Transverse colon (tissue), 4 donors: ENCODE data around the gene AKAP9. TPM values are rescaled to one million over a fixed set of nuclear protein-coding genes. Genes with fewer than 3 reads are reported as not detected.
"Not testable (repeated sequence)": the region's sequence is repeated elsewhere in the genome, so short reads cannot be mapped to it uniquely, and the experiment has no call there.

Experiments
- DNase-seq: peaks from one replicate; pipeline ENCODE4 v3.0.0-alpha.2; 2019
- H3K27ac ChIP-seq, 4 donors: fragments of 200-600 bp; sonication (generic); 2 replicates each; pipeline ENCODE4 v1.5.1; 2016 to 2018; ENCODE audit warnings: inconsistent platforms in 4 of 4
- H3K27me3 ChIP-seq: fragments of 200-600 bp; sonication (generic); 2 replicates; pipeline ENCODE4 v1.5.1; 2017; ENCODE audit warnings: inconsistent platforms
- H3K36me3 ChIP-seq, 4 donors: fragments of 200-600 bp; sonication (generic); 2 replicates each; pipeline ENCODE4 v1.5.1; 2017 to 2019; ENCODE audit warnings: inconsistent platforms in 4 of 4
- H3K4me1 ChIP-seq, 4 donors: fragments of 200-600 bp; sonication (generic); 2 replicates each; pipeline ENCODE4 v1.5.1; 2017 to 2020; ENCODE audit warnings: inconsistent platforms in 4 of 4
- H3K4me3 ChIP-seq, 4 donors: fragments of 200-600 bp; sonication (generic); 1 replicate in 1 of 4; 2 replicates in 3 of 4; pipeline versions ENCODE4 v1.5.1 to v1.6.1; 2017 to 2019; ENCODE audit warnings: inconsistent platforms in 4 of 4
- H3K9me3 ChIP-seq, 2 donors: fragments of 200-600 bp; sonication (generic); 2 replicates each; pipeline ENCODE4 v1.5.1; 2017 to 2019; ENCODE audit warnings: inconsistent platforms in 2 of 2
- EP300 ChIP-seq: sonication (generic); formaldehyde crosslinking; IDR thresholded peaks from one replicate; pipeline ENCODE4 v1.6.1; 2017; ENCODE audit warnings: antibody characterized with exemption, low read depth
- POLR2A ChIP-seq: fragments of 450-650 bp; IDR thresholded peaks from one replicate; pipeline ENCODE4 v1.6.1; 2016; ENCODE audit warnings: antibody characterized with exemption, mild to moderate bottlenecking, moderate library complexity
- POLR2AphosphoS5 ChIP-seq, 3 donors: sonication (generic); formaldehyde crosslinking; IDR thresholded peaks; one replicate each; pipeline ENCODE4 v1.6.1; 2016; ENCODE audit warnings: antibody characterized with exemption in 3 of 3
- WGBS, 2 donors: methylation state at CpG; one replicate each; pipeline ENCODE4 v1.1.5; 2018; ENCODE audit warnings: low coverage in 1 of 2; 5-methylcytosine and 5-hydroxymethylcytosine counted together
- in situ Hi-C, 4 donors: fragments of 200-750 bp; cut with MboI; loops; one replicate each; pipeline versions ENCODE4 v1.15.0 to v1.15.1; 2017; ENCODE audit warnings: low sequenced_read_pairs in 3 of 4, low pct_ligation_motif_present in 1 of 4, low pct_unique_long_range_greater_than_20kb in 1 of 4
- intact Hi-C: fragments of 100-400 bp; cut with DNase I; formaldehyde crosslinking; loops from one replicate; pipeline ENCODE4 v1.15.1; 2023; ENCODE audit warnings: low total_unique reads
- total RNA-seq, 4 donors: library from RNA; depleted of rRNA; stranded (reverse); fragments of >200 nt; gene quantifications; one replicate each; pipeline ENCODE4 v1.1.0, GENCODE V29; 2016
- TF ChIP-seq, protein P1 (sequence below), 5 experiments: fragments of 200-600 bp in 3 of 5; fragments of 450-650 bp in 2 of 5; sonication (generic) in 3 of 5; IDR thresholded peaks; 1 replicate in 2 of 5; 2 replicates in 3 of 5; pipeline ENCODE4 v1.5.1; 2016 to 2017; ENCODE audit warnings: antibody characterized with exemption in 5 of 5, inconsistent platforms in 3 of 5, mild to moderate bottlenecking in 2 of 5, moderate library complexity in 1 of 5

The AKAP9 gene
- total RNA-seq, 4 donors from 2014 or later, result 203 to 262 (median 234) TPM

DNA sequence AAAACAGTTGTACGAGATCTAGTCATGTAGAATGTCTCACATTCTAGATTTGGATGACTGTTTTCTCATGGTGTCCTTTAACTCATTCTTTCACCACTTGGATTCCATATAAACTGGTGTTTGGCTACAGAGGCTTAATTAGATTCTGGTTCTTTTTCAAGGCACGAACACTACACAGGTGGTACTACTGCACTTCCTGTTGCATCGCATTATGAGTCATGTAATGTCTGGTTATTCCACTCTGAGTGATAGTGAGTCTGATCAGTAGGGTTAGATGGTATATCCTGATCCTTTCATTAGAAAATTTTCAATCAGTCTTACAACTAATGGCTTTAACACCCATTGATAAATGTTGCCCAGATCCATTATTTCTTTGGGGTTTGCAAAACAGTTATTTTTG lies 11.2 kb upstream of the AKAP9 start:
- no peak overlapping the region for H3K27ac ChIP-seq
- 85 to 86% methylated on average over 3 of the region's 3 CpGs for WGBS, 2 donors
- in situ Hi-C loops, result no loop called here

DNA sequence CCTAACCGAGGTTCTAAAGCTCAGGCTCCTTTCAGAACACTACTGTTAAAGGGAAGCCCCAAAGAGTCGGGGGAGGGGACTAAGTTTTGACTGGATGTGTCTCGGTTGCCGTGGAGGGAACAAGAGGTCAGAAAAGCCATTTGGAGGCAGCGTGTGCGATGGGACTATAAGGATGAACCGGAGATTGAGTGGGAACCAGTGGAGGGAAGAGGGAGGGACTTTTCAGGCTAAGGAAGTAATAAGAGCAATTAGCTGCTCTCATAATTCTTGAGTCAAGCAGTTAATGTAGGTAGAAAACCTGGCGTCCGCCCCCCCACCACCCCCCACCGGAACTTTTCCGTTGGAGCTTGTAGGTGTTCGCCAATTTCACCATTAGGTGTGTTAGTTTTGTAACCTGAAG lies 491 bp upstream of the AKAP9 start:
- Histone ChIP-seq H3K27me3 (no peaks in the 10 kb centered on the region), H3K4me3 (peak overlapping the region; percentile 47 to 94 (median 71)), H3K9me3 (no peaks in the 10 kb centered on the region), H3K27ac (peak overlapping the region; percentile 91 to 96 (median 93)), H3K4me1 (peaks cover 0 to 44% (median 17%) of the 10 kb centered on the region in 4 donors), H3K36me3 (no peaks in the 10 kb centered on the region)
- in situ Hi-C loops, result no loop called here
- peak; percentile 19 for DNase-seq
- TF ChIP-seq, protein P1, sequence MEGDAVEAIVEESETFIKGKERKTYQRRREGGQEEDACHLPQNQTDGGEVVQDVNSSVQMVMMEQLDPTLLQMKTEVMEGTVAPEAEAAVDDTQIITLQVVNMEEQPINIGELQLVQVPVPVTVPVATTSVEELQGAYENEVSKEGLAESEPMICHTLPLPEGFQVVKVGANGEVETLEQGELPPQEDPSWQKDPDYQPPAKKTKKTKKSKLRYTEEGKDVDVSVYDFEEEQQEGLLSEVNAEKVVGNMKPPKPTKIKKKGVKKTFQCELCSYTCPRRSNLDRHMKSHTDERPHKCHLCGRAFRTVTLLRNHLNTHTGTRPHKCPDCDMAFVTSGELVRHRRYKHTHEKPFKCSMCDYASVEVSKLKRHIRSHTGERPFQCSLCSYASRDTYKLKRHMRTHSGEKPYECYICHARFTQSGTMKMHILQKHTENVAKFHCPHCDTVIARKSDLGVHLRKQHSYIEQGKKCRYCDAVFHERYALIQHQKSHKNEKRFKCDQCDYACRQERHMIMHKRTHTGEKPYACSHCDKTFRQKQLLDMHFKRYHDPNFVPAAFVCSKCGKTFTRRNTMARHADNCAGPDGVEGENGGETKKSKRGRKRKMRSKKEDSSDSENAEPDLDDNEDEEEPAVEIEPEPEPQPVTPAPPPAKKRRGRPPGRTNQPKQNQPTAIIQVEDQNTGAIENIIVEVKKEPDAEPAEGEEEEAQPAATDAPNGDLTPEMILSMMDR (IDR thresholded peaks at IDR 0.05), result no peak
- TF ChIP-seq POLR2AphosphoS5 (IDR thresholded peaks at IDR 0.05), result no peak
- no peak for TF ChIP-seq EP300
- no peak for TF ChIP-seq POLR2A
- intact Hi-C loops, result no loop called here
- WGBS, 2 donors, result 0 to 1% methylated on average over 9 to 12 of the region's 12 CpGs

More for the DNA sequence above, 11.2 kb upstream of the AKAP9 start:
- intact Hi-C loops, result no loop called here
- Histone ChIP-seq H3K27me3 (no peaks in the 10 kb centered on the region), H3K36me3 (no peaks in the 10 kb centered on the region), H3K4me1 (no peaks in the 10 kb centered on the region), H3K9me3 (no peaks in the 10 kb centered on the region), H3K4me3 (no peak overlapping the region)
- TF ChIP-seq, protein P1 (IDR thresholded peaks at IDR 0.05), result no peak
- TF ChIP-seq POLR2A (no peak), POLR2AphosphoS5 (IDR thresholded peaks at IDR 0.05) (no peak), EP300 (no peak)
- DNase-seq, result no peak

DNA sequence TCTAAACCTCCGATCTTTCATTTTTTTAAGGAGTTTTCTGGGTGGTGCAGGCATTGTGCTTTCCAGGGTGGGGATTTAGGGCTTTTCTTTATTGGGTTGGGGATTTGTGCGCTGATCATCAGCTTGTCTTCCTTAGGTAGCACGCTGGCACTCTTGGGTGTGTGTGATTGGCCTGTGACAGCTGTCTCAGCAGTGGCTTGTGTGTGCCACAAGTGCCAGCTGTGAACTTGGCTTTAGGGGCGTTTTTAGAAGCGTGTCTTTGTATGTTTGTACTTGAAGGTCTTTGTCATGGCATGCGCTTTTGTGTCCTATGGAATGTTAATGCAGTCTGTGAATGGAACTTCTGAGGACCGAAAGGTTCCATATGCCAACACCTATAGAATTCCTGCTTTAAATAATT lies 788 bp downstream of the AKAP9 start:
- 0 to 1% methylated on average over 2 to 7 of the region's 7 CpGs for WGBS, 2 donors

DNA sequence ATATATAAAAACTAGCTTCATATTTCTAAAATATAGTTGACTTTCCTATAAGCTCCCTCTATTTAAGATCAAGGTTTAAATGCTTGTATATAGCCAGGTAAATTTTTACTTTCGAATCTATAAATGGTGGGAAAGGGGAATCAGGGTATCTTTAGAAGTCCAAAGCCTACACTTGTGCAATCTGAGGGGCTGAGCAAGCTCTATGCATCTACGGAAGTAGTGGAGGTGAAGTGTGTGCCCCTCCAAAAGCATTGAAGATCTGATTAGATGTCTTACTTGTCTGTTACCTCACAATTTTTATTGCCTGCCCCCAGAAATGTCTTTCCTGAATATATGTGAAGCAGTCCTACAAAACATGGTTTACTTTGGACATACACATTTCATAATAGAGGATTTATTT lies 1.6 kb downstream of the AKAP9 start:
- Histone ChIP-seq H3K27me3 (no peaks in the 10 kb centered on the region), H3K27ac (peak overlapping the region in 3 of 4 donors; percentile 8 to 96 (median 94)), H3K9me3 (no peaks in the 10 kb centered on the region), H3K4me3 (peak overlapping the region in 1 of 4 donors; percentile 80), H3K4me1 (peaks cover 7 to 60% (median 21%) of the 10 kb centered on the region in 4 donors), H3K36me3 (no peaks in the 10 kb centered on the region)
- WGBS, 2 donors, result 52 to 57% methylated on average over 2 of the region's 2 CpGs
- intact Hi-C loops, result no loop called here
- TF ChIP-seq, protein P1 (IDR thresholded peaks at IDR 0.05), result no peak
- TF ChIP-seq POLR2AphosphoS5 (IDR thresholded peaks at IDR 0.05) (no peak), EP300 (no peak), POLR2A (no peak)
- in situ Hi-C loops, result no loop called here
- DNase-seq, result no peak

More for the DNA sequence above, 788 bp downstream of the AKAP9 start:
- no peaks in the 10 kb centered on the region for H3K9me3 ChIP-seq
- DNase-seq, result peak; percentile 60
- H3K27ac ChIP-seq, result peak overlapping the region; percentile 91 to 96 (median 93)
- in situ Hi-C loops, result no loop called here
- peaks cover 7 to 57% (median 19%) of the 10 kb centered on the region in 4 donors for H3K4me1 ChIP-seq
- peak overlapping the region; percentile 47 to 94 (median 71) for H3K4me3 ChIP-seq
- no peak for TF ChIP-seq POLR2A
- TF ChIP-seq, protein P1 (IDR thresholded peaks at IDR 0.05), result no peak
- no peak for TF ChIP-seq POLR2AphosphoS5 (IDR thresholded peaks at IDR 0.05)
- no peak for TF ChIP-seq EP300
- H3K36me3 ChIP-seq, result no peaks in the 10 kb centered on the region
- H3K27me3 ChIP-seq, result no peaks in the 10 kb centered on the region
- intact Hi-C loops, result no loop called here

DNA sequence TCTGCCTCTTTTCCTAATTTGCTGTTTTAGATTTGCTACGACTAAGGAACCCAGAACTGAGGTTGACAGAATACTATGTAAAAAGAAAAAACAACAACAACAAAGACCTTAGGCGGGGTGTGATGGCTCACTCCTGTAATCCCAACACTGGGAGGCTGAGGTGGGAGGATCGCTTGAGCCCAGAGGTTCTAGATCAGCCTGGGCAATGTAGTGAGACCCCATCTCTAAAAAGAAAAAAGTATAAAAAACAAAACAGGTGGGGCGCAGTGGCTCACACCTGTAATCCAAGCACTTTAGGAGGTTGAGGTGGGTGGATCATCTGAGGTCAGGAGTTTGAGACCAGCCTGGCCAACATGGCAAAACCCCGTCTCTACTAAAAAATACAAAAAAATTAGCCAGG lies 4.3 kb downstream of the AKAP9 start:
- Histone ChIP-seq H3K4me1 (peaks cover 7 to 59% (median 20%) of the 10 kb centered on the region in 4 donors), H3K27ac (peak overlapping the region; percentile 26 to 63 (median 36))
- intact Hi-C loops, H3K9me3 ChIP-seq, H3K4me3 ChIP-seq, DNase-seq, H3K27me3 ChIP-seq, in situ Hi-C loops, H3K36me3 ChIP-seq: not testable (repeated sequence)
- WGBS, 2 donors, result 92 to 96% methylated on average over 4 to 5 of the region's 5 CpGs
